Lung microvascular endothelial cell (primary cell): ENCODE measurements around the gene SUMO2. TPM values are rescaled to one million over a fixed set of nuclear protein-coding genes. Genes with fewer than 3 reads are reported as not detected.
"Not testable (repeated sequence)": the region's sequence is repeated elsewhere in the genome, so short reads cannot be mapped to it uniquely, and the experiment has no call there.

Experiments
- DNase-seq, 2 donors: peaks; one replicate each; pipeline versions ENCODE4 v3.0.0 to v3.0.0-alpha.2; 2010; ENCODE audit warnings: low read depth in 2 of 2
- total RNA-seq: library from RNA; depleted of rRNA; stranded (reverse); fragments of >200 nt; gene quantifications from 2 replicates; pipeline ENCODE4 v1.2.1, GENCODE V29; 2014

SUMO2 gene
- 89.4 and 100 TPM in 2 replicates for total RNA-seq

GRCh38 chr17:75182569-75183436 is at the start of gene SUMO2:
TSS of gene SUMO2 (minus strand) at chr17:75182959. CDS start at chr17:75182834, 125 bp downstream.
- DNase-seq = peak; percentile 98 to 99

- no peak for DNase-seq
These were observed 49.1 kb upstream of the SUMO2 start for GRCh38 chr17:75231741-75232464.

- no peak for DNase-seq
These were observed 48.3 kb upstream of the SUMO2 start for GRCh38 chr17:75231071-75231470.

GRCh38 chr17:75228847-75229246 is 46.1 kb upstream of the SUMO2 start:
- peak in 1 of 2 donors; percentile 35 for DNase-seq

GRCh38 chr17:75228305-75228704 is 45.5 kb upstream of the SUMO2 start:
- peak; percentile 27 to 30 for DNase-seq

GRCh38 chr17:75227729-75228128 is 45.0 kb upstream of the SUMO2 start:
- no peak for DNase-seq

- no peak for DNase-seq
These were observed 42.3 kb upstream of the SUMO2 start for GRCh38 chr17:75225016-75225415.

GRCh38 chr17:75219815-75220214 is 37.1 kb upstream of the SUMO2 start:
- DNase-seq = no peak

- DNase-seq = no peak
These were observed 35.4 kb upstream of the SUMO2 start for GRCh38 chr17:75218131-75218530.

GRCh38 chr17:75209061-75209460 is 26.3 kb upstream of the SUMO2 start:
- DNase-seq = no peak

- no peak for DNase-seq
These were observed 25.4 kb upstream of the SUMO2 start for GRCh38 chr17:75208161-75208560.

GRCh38 chr17:75207760-75208159 is 25.0 kb upstream of the SUMO2 start:
- DNase-seq = no peak

- not testable (repeated sequence) for DNase-seq
These were observed 24.3 kb upstream of the SUMO2 start for GRCh38 chr17:75207050-75207407.

GRCh38 chr17:75205793-75206163 is 23.0 kb upstream of the SUMO2 start:
- DNase-seq = no peak

GRCh38 chr17:75205037-75205792 is 22.5 kb upstream of the SUMO2 start, which contains the start of gene NUP85:
TSS of gene NUP85 (plus strand) at chr17:75205679. CDS start at chr17:75205762, 83 bp downstream.
- DNase-seq = peak; percentile 94 to 95

- no peak for DNase-seq
These were observed 17.3 kb upstream of the SUMO2 start for GRCh38 chr17:75199886-75200618.

- no peak for DNase-seq
These were observed 12.1 kb upstream of the SUMO2 start for GRCh38 chr17:75194879-75195278.

GRCh38 chr17:75191584-75191983 is 8.8 kb upstream of the SUMO2 start:
- no peak for DNase-seq

GRCh38 chr17:75188614-75189013 is 5.9 kb upstream of the SUMO2 start:
- no peak for DNase-seq

- no peak for DNase-seq
These were observed 1.5 kb upstream of the SUMO2 start for GRCh38 chr17:75183999-75184884.

- DNase-seq = no peak
These were observed 515 bp downstream of the SUMO2 start for GRCh38 chr17:75182319-75182568.
